ENCODE measurements around the gene TLCD1. TPM values are rescaled to one million over a fixed set of nuclear protein-coding genes. Genes with fewer than 3 reads are reported as not detected.

The TLCD1 gene
- total and polyA plus RNA-seq, 2 donors (not counting 3 experiments of a cell fraction or from before 2014, with no cell fraction given) = 2.6 to 6.8 TPM

DNA sequence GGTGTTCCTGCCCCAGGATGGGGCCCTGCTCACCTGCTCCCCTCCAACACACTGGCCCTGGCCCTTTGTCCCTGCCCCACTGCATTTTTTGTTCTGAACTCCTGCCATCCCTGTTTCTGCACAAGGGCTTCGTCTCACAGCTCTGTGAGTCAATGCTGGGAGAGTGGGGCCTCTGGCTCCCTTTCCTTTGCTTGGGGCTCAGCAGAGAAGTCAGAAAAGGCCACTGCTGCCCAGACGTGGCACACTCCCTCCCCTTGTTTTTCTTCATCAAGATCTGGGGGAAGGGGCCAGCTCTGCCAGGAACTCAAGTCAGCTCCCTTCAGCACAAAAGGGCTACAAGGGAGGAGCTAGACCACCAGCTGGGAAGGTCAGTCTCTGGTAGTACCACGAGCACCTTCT lies 23.3 kb downstream of the TLCD1 start:
- BruUV-seq (replicated peaks) = no TSS peak
- Histone ChIP-seq H3K4me3 (replicated peaks in 1 of 3; ENCODE audit: insufficient read depth in 1 of 3, low read depth in 1 of 3, low read length in 3 of 3) (no peak overlapping the region), H2AFZ (ENCODE audit: low read depth, low read length) (no peak overlapping the region), H3K9me3 (replicated peaks; ENCODE audit: control insufficient read depth, insufficient read depth, low read length) (no peaks in the 10 kb centered on the region), H3K27ac (ENCODE audit: insufficient read depth, low read depth, low read length) (no peak overlapping the region), H4K20me1 (replicated peaks; ENCODE audit: control insufficient read depth, extremely low read depth, insufficient read depth, low read length) (no peaks in the 10 kb centered on the region), H3K9ac (replicated peaks; ENCODE audit: extremely low read depth, insufficient read depth, low read length) (no peak overlapping the region), H3K4me1 (ENCODE audit: control insufficient read depth, extremely low read depth, insufficient read depth, low read length) (no peaks in the 10 kb centered on the region), H3K4me2 (ENCODE audit: insufficient read depth, low read length) (no peak overlapping the region), H3K9me1 (replicated peaks; ENCODE audit: control insufficient read depth, extremely low read depth, insufficient read depth, low read length) (no peaks in the 10 kb centered on the region), H3K79me2 (ENCODE audit: control insufficient read depth, insufficient read depth, low read length) (no peaks in the 10 kb centered on the region), H3K27me3 (ENCODE audit: control insufficient read depth in 2 of 2, insufficient read depth in 2 of 2, low read length in 2 of 2) (no peaks in the 10 kb centered on the region), H3K36me3 (ENCODE audit: control insufficient read depth in 2 of 2, extremely low read depth in 1 of 2, insufficient read depth in 2 of 2, low read length in 2 of 2) (peaks cover 15 to 62% of the 10 kb centered on the region in 2 experiments)
- DNase-seq (ENCODE audit: low read depth, low spot score) (no peak), FAIRE-seq (no peak)
- intact Hi-C loops (cut with micrococcal nuclease) = no loop called here
- TF ChIP-seq POLR2A (IDR thresholded peaks at IDR 0.05; ENCODE audit: low read depth, low read length) = no peak
- ChIA-PET CTCF (interaction anchor here (1.1 to 1.6 kb wide), 3 partner anchors 8 to 414 kb away, joined by 3 to 10 read pairs (median 4); partner anchors contain the start of gene PROCA1), POLR2A (no interaction called here)
- dilution Hi-C loops (cut with MboI; ENCODE audit: extremely low pct_ligation_motif_present, low sequenced_read_pairs) = no loop called here

DNA sequence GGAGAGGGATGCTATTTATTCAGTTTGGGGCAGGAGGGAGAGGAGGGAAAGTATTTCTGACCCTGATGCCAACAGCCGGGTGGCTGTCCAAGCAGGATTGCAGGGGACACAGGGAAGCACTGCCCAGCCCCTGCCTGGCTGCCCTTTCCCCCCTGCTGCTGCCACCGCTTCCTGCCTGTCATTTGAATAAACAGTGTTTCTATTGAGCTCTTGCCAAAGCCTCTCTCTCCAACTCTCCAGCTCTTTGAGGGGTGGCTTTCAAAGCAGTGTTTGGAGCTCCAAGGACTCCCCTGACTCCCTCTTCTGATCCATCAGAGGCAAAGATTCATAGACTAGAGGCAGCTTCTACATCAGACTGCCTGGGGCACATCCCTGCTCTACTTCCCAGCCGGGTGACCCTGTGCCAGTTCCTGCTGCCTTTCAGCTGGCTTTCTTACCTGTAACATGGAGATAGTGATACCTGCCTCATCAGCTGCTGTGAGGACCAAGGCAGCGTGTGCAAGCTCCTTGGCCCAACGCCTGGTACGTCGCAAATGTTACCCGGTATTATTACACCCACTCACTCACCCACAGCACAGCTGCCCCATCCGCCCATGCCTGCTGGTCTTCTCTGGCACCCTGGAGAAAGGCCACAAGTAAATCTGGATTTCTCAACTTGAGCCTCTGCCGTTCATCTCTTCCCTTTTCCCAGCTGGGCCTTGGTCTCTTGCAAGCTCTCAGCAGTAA lies 23.8 kb downstream of the TLCD1 start:
- no TSS peak for BruUV-seq (replicated peaks)
- Histone ChIP-seq H3K4me1 (ENCODE audit: control insufficient read depth, extremely low read depth, insufficient read depth, low read length) (no peaks in the 10 kb centered on the region), H2AFZ (ENCODE audit: low read depth, low read length) (no peak overlapping the region), H3K9me3 (replicated peaks; ENCODE audit: control insufficient read depth, insufficient read depth, low read length) (no peaks in the 10 kb centered on the region), H3K9me1 (replicated peaks; ENCODE audit: control insufficient read depth, extremely low read depth, insufficient read depth, low read length) (no peaks in the 10 kb centered on the region), H3K4me2 (ENCODE audit: insufficient read depth, low read length) (no peak overlapping the region), H3K4me3 (replicated peaks in 1 of 3; ENCODE audit: insufficient read depth in 1 of 3, low read depth in 1 of 3, low read length in 3 of 3) (no peak overlapping the region), H3K27ac (ENCODE audit: insufficient read depth, low read depth, low read length) (no peak overlapping the region), H3K79me2 (ENCODE audit: control insufficient read depth, insufficient read depth, low read length) (no peaks in the 10 kb centered on the region), H3K36me3 (ENCODE audit: control insufficient read depth in 2 of 2, extremely low read depth in 1 of 2, insufficient read depth in 2 of 2, low read length in 2 of 2) (peaks cover 15 to 66% of the 10 kb centered on the region in 2 experiments), H3K27me3 (ENCODE audit: control insufficient read depth in 2 of 2, insufficient read depth in 2 of 2, low read length in 2 of 2) (no peaks in the 10 kb centered on the region), H3K9ac (replicated peaks; ENCODE audit: extremely low read depth, insufficient read depth, low read length) (no peak overlapping the region), H4K20me1 (replicated peaks; ENCODE audit: control insufficient read depth, extremely low read depth, insufficient read depth, low read length) (no peaks in the 10 kb centered on the region)
- no peak for FAIRE-seq
- intact Hi-C loops (cut with micrococcal nuclease) = no loop called here
- dilution Hi-C loops (cut with MboI; ENCODE audit: extremely low pct_ligation_motif_present, low sequenced_read_pairs) = no loop called here
- DNase-seq (ENCODE audit: low read depth, low spot score) = no peak
- ChIA-PET CTCF (interaction anchor here (0.7 to 1.6 kb wide), 6 partner anchors 9 to 415 kb away, joined by 3 to 10 read pairs (median 4); partner anchors contain the start of genes BLTP2 and PROCA1), POLR2A (no interaction called here)
- TF ChIP-seq FOS (IDR thresholded peaks at IDR 0.05; ENCODE audit: borderline replicate concordance, insufficient read depth, low read length) = no peak
- TF ChIP-seq, protein P1, sequence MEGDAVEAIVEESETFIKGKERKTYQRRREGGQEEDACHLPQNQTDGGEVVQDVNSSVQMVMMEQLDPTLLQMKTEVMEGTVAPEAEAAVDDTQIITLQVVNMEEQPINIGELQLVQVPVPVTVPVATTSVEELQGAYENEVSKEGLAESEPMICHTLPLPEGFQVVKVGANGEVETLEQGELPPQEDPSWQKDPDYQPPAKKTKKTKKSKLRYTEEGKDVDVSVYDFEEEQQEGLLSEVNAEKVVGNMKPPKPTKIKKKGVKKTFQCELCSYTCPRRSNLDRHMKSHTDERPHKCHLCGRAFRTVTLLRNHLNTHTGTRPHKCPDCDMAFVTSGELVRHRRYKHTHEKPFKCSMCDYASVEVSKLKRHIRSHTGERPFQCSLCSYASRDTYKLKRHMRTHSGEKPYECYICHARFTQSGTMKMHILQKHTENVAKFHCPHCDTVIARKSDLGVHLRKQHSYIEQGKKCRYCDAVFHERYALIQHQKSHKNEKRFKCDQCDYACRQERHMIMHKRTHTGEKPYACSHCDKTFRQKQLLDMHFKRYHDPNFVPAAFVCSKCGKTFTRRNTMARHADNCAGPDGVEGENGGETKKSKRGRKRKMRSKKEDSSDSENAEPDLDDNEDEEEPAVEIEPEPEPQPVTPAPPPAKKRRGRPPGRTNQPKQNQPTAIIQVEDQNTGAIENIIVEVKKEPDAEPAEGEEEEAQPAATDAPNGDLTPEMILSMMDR (IDR thresholded peaks at IDR 0.05; ENCODE audit: extremely low read depth in 1 of 2, insufficient read depth in 1 of 2, low read depth in 1 of 2, low read length in 2 of 2) = no peak
- no peak for TF ChIP-seq GATA2 (IDR thresholded peaks at IDR 0.05; ENCODE audit: insufficient read depth, insufficient read length, low read depth, low read length)
- TF ChIP-seq, protein P2, sequence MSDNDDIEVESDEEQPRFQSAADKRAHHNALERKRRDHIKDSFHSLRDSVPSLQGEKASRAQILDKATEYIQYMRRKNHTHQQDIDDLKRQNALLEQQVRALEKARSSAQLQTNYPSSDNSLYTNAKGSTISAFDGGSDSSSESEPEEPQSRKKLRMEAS (IDR thresholded peaks at IDR 0.05; ENCODE audit: insufficient read depth, insufficient read length) = no peak
- TF ChIP-seq POLR2A (IDR thresholded peaks at IDR 0.05; ENCODE audit: low read depth, low read length) = no peak
- TF ChIP-seq EZH2 (IDR thresholded peaks at IDR 0.05; ENCODE audit: borderline replicate concordance, low read depth, low read length, severe bottlenecking) = no peak
- no peak for TF ChIP-seq JUN (IDR thresholded peaks at IDR 0.05; ENCODE audit: borderline replicate concordance, insufficient read depth, insufficient read length, low read depth)
